Activated CD4-positive, alpha-beta T cell treated with anti-CD3 and anti-CD28 coated beads, Interleukin-2, Interleukin-4, amounts not matched to agents 100 ng/mL and 50 ng/mL, durations not matched to agents 16 hours and 8 hours (primary cell): ENCODE results near the gene ADTRP.
A peak's percentile ranks its signal among the peaks of the same experiment; 100 is the strongest.
"Not testable (repeated sequence)": the region's sequence is repeated elsewhere in the genome, so short reads cannot be mapped to it uniquely, and the experiment has no call there.

Source experiments
- DNase-seq: peaks from one replicate; pipeline ENCODE4 v3.0.0-alpha.2; 2020; ENCODE audit warnings: low spot score

Gene ADTRP

GRCh38 chr6:11692451-11693376 is 85.9 kb downstream of the ADTRP start:
- DNase-seq: no peak

DNA sequence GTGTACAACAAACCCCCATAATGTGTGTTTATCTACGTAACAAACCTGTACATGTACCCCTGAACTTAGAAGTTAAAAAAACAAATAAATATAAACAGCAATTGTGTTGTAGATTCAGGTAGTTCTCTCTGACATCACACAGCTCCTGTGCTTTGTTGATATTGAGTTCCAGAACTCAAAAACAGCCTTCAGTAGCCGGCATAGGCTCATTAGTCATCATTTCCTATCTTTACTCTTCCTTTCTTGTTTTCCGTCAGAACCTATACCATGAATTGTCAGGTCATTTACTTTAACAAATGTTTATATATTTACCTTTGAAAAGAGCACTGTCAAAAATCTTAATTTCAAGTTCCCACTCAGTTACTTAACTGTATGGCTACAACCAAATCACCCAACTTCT is 88.8 kb downstream of the ADTRP start:
- peak; percentile 19 for DNase-seq

GRCh38 chr6:11689400-11689799 is 89.2 kb downstream of the ADTRP start:
- DNase-seq: not testable (repeated sequence)

DNA sequence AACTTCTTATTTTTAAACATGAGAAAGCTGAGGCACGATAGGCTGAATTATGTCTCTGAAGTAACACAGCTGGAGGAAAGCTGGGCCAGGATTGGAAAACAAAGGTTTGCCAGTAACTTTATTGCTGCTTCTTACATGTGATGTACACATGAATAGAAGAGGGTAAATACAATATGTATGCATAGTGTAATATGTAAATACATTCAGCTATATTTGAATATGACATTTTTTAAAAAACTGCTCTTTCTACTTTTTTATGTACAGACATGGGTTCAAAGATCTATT is 90.2 kb downstream of the ADTRP start:
- DNase-seq: no peak

DNA sequence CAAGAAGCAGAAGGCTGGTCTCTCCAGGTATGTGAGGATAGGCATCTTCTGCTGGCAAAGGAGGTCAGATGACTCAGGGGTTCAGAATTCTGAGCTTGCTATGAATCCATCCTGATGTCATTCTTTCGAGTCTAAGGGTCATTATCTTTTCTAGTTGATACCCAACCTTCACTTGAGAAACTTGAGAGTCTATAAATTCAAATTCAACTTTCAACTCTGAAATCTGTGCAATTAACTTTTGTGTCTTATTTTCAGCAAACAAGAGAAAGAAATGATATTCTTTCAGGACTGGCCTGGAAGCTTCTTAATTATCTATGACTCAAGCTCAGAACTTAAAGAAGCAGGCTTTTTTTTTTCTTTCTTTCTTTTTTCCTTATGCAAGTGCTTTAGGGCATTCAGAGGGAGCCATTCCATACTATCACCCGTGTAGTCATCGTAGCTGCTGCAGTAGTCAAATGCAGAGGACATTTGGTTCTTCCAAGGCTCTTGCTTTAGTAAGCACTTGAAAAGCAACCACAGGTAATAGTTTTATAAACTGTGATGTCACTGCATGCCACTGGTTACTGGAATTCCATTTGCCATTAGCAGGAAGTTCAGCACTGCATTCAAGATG is 93.0 kb downstream of the ADTRP start:
- no peak for DNase-seq

GRCh38 chr6:11684901-11685480 is 93.6 kb downstream of the ADTRP start:
- DNase-seq: no peak

DNA sequence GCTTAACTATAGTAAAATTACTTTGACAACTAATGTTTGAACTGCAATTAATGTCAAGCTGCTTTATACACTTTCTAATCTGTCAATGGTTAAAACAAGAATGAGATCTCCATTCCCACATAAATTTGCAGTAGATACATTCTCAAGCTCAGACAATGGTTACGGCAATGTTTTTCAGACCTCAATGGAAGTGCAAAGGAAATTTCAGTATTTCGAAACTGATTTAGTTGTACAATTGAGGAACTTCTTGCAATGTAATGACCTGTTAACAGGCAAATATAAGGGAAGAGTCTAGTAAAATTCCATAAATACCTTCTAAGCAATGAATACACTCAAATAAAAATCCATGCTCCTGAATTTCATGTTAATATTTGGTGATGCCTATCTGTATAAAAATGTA is 94.7 kb downstream of the ADTRP start:
- no peak for DNase-seq

- DNase-seq: no peak
Measured at GRCh38 chr6:11682561-11682975, 96.0 kb downstream of the ADTRP start.

DNA sequence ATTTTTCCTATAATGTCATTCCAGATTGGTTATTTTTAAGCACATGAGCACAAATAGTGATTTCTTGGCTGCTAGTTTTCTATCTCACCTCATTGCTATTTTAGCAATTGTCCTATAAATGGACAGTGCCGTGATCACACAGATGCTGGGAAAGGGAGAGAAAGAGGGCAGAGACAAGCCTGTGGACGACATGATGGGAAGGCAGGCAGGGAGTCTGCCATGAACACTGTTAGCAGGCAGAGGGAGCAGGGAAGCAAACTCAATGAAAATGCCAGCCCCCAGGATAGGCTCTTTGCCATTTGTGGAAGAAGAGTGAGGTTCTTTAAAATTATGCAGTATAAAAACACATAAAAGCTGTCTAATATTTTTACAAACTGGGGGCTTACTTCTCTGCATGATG is 96.8 kb downstream of the ADTRP start:
- DNase-seq: no peak

DNA sequence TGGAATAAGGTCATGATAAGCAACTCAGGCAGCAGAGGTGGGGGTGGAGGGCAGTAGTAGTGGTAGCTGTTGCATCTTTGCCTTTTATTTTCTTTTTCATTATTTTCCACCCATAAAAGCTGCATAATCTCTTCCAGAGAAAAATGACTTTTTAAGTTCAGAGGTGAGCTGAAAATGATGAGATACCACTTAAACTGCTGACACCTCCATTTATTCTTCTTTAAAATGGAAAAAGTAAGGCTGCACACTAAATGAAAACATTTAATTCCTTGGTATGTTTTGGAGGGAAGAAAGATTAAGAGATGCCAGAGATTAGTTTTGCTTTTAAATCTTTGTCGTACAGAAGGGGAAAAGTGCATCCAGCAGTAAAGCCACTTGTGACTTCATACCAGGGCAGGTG is 97.2 kb downstream of the ADTRP start:
- DNase-seq: no peak

- not testable (repeated sequence) for DNase-seq
Measured at GRCh38 chr6:11680479-11680878, 98.1 kb downstream of the ADTRP start.

DNA sequence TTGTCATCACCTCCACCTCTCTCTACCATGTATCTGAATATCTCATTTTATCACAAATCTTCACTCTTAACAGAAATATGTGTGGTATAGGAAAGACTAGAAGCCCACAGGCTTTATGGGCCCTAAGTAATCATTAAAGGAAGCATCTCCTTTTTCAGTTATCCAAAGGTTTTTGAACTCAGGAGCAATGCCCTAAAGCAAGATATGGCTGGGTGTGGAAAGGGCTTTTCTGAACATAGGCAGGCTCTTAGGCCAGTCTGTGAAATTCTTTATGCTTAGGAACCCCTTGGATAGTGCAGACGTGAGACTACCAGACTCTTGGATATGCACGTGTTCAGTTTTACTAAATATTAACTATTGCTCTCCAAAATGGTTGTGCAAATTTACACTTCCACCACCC is 99.5 kb downstream of the ADTRP start:
- no peak for DNase-seq

DNA sequence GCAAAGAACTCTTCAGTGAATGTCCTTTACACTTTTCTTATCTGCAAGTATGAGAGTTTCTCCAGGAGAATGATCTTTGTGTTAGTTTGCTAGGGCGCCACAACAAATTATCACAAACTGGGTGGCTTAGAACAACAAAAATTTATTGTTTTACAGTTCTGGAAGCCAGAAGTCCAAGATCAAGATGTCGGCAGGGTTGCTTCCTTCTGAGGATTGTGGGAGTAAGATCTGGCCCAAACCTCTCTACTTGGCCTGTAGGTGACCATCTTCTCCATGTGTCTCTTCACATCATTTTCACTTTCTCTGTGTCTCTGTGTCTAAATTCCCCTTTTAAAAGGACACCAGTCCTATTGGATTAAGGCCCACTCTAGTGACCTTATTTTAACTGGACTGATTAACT is 103.0 kb downstream of the ADTRP start:
- DNase-seq: no peak

DNA sequence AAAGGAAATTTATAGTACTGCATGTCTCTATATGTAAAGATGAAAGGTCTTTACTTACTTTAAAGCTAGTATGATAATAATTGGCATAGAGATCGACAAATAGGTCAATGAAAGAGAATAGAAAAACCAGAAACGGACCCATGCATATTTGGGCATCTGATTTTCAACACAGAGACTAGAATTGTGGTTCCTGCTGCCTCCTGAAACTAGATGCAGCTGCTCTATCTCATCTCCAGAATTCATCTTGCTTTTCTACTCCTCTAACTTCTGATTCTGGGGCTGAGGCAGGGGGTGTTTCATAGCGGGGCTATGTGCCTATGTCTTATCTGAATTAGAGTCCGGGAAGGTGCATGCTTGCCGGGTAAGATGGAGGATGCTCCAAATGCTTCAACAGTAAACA is 105.9 kb downstream of the ADTRP start:
- DNase-seq: no peak

GRCh38 chr6:11672256-11672655 is 106.3 kb downstream of the ADTRP start:
- no peak for DNase-seq

DNA sequence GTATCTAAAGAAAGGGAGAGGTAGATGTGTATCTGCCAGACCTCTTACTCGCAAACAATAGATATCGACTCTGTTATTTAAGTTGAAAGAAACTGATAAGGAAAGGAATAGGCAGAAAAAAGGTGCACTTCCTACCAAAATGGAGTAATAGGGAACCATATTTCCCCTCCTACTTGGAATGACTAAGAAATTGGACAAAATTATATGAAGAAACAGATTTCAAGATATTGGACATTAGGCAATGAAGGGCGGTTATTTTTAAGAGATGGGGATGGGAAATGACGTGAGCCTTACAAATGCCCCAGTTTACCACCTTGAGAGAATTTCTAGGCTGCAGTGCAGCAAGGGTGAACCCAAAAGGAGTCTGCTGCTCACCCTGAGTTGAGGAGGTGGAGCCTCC is 108.9 kb downstream of the ADTRP start:
- DNase-seq: no peak

- no peak for DNase-seq
Measured at GRCh38 chr6:11668455-11668854, 110.1 kb downstream of the ADTRP start.

GRCh38 chr6:11667876-11668275 is 110.7 kb downstream of the ADTRP start:
- no peak for DNase-seq

DNA sequence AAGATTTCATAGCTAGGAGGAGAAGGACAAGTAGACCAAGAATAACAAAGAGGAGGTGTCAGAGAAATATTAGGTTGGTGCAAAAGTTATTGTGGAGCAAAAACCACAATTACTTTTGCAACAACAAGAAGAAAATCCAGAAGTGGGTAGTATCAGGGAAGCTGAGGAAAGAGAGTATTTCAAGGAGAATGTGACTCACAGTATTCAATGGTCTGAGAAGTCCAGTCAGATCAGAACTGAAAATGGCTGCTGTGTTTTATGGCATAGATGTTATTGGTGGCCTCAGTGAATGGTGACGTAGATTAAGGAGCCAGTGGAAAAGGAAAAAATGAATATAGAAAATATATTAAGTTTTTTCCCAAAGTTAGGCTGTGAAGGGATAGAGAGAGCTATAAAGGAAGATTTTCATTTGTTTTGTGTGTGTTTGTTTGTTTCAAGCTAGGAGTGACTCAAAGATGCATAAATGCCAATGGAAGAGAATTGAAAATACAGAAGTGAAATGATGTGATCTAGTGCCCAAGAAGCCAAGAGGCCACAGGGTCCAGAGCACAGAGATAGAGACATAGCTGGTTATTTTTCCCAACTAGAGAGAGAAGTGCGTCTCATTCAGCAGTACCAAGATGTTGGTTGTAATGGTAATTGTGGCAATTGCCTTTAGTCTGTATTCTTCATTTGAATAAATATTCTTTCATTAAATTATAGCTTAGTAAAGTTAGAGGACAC is 112.8 kb downstream of the ADTRP start:
- DNase-seq: peak; percentile 8
